Esophagus muscularis mucosa (tissue), 4 donors: ENCODE results near the gene CDH8. TPM values are rescaled to one million over a fixed set of nuclear protein-coding genes. Genes with fewer than 3 reads are reported as not detected.

Experiments used
- DNase-seq: peaks from one replicate; pipeline ENCODE4 v3.0.0-alpha.2; 2017; ENCODE audit errors: extremely low spot score
- H3K27ac ChIP-seq, 4 donors: fragments of 200-600 bp; sonication (generic); replicated peaks in 1 of 4; 1 replicate in 3 of 4; 2 replicates in 1 of 4; pipeline ENCODE4 v1.5.1; 2016 to 2019; ENCODE audit warnings: mild to moderate bottlenecking in 1 of 4
- H3K27me3 ChIP-seq, 4 donors: fragments of 200-600 bp; sonication (generic); one replicate each; pipeline versions ENCODE4 v1.5.1 to v1.6.0; 2016 to 2019
- H3K36me3 ChIP-seq, 4 donors: fragments of 200-600 bp; sonication (generic); one replicate each; pipeline ENCODE4 v1.5.1; 2016 to 2019
- H3K4me1 ChIP-seq, 4 donors: fragments of 200-600 bp; sonication (generic); one replicate each; pipeline ENCODE4 v1.5.1; 2016 to 2019
- H3K4me3 ChIP-seq, 4 donors: fragments of 200-600 bp; sonication (generic); 1 replicate in 2 of 4; 2 replicates in 2 of 4; pipeline ENCODE4 v1.5.1; 2016 to 2019; ENCODE audit warnings: mild to moderate bottlenecking in 4 of 4, moderate library complexity in 1 of 4
- H3K9me3 ChIP-seq, 4 donors: fragments of 200-600 bp; sonication (generic); 1 replicate in 3 of 4; 2 replicates in 1 of 4; pipeline ENCODE4 v1.5.1; 2016 to 2019
- CTCF ChIP-seq, 3 experiments: fragments of 200-600 bp in 2 of 3; fragments of 450-650 bp in 1 of 3; sonication (generic) in 2 of 3; IDR thresholded peaks; one replicate each; pipeline ENCODE4 v1.5.1; 2017 to 2019; ENCODE audit warnings: antibody characterized with exemption in 3 of 3, mild to moderate bottlenecking in 2 of 3, moderate library complexity in 1 of 3
- EP300 ChIP-seq: sonication (generic); formaldehyde crosslinking; IDR thresholded peaks from one replicate; pipeline ENCODE4 v1.6.1; 2017; ENCODE audit warnings: antibody characterized with exemption
- POLR2A ChIP-seq: fragments of 450-650 bp; IDR thresholded peaks from one replicate; pipeline ENCODE4 v1.6.1; 2017; ENCODE audit warnings: antibody characterized with exemption, moderate library complexity, mild to moderate bottlenecking, low read depth
- POLR2AphosphoS5 ChIP-seq, 2 donors: sonication (generic); formaldehyde crosslinking; IDR thresholded peaks; one replicate each; pipeline ENCODE4 v1.6.1; 2017; ENCODE audit warnings: antibody characterized with exemption in 2 of 2
- WGBS: methylation state at CpG from one replicate; pipeline ENCODE4 v1.1.5; 2018; 5-methylcytosine and 5-hydroxymethylcytosine counted together
- intact Hi-C: fragments of 100-400 bp; cut with DNase I; formaldehyde crosslinking; loops from one replicate; pipeline ENCODE4 v1.15.1; 2023
- total RNA-seq, 4 donors: library from RNA; depleted of rRNA; stranded (reverse); fragments of >200 nt; gene quantifications; one replicate each; pipeline versions ENCODE4 v1.1.0 to v1.2.1, GENCODE V29; 2016

The CDH8 gene
- total RNA-seq, 4 donors from 2014 or later, result 0.42 to 3.6 (median 1.9) TPM

GRCh38 chr16:61946019-61946418 lies 90.2 kb downstream of the CDH8 start:
- TF ChIP-seq POLR2AphosphoS5 (IDR thresholded peaks at IDR 0.05) (no peak), CTCF (IDR thresholded peaks at IDR 0.05) (no peak), POLR2A (no peak), EP300 (no peak)
- H3K4me1 ChIP-seq, result no peaks in the 10 kb centered on the region
- no peaks in the 10 kb centered on the region for H3K36me3 ChIP-seq
- H3K27ac ChIP-seq, result no peak overlapping the region
- peaks cover 0 to 4% (median 0%) of the 10 kb centered on the region in 4 donors for H3K9me3 ChIP-seq
- H3K27me3 ChIP-seq, result no peaks in the 10 kb centered on the region
- intact Hi-C loops, result no loop called here
- DNase-seq, result no peak
- no peak overlapping the region for H3K4me3 ChIP-seq

- H3K9me3 ChIP-seq, result peaks cover 0 to 4% (median 0%) of the 10 kb centered on the region in 4 donors
- no peaks in the 10 kb centered on the region for H3K36me3 ChIP-seq
- intact Hi-C loops, result no loop called here
- no peak overlapping the region for H3K27ac ChIP-seq
- TF ChIP-seq EP300 (no peak), CTCF (IDR thresholded peaks at IDR 0.05) (no peak), POLR2AphosphoS5 (IDR thresholded peaks at IDR 0.05) (no peak), POLR2A (no peak)
- no peak for DNase-seq
- no peaks in the 10 kb centered on the region for H3K27me3 ChIP-seq
- H3K4me1 ChIP-seq, result no peaks in the 10 kb centered on the region
- H3K4me3 ChIP-seq, result no peak overlapping the region
- WGBS, result 46% methylated on average over 4 of the region's 4 CpGs
These were observed 90.7 kb downstream of the CDH8 start for GRCh38 chr16:61945511-61945910.

GRCh38 chr16:61944004-61944403 lies 92.2 kb downstream of the CDH8 start:
- WGBS, result 72% methylated on average over 3 of the region's 3 CpGs
- H3K4me1 ChIP-seq, result no peaks in the 10 kb centered on the region
- H3K4me3 ChIP-seq, result no peak overlapping the region
- no peak for TF ChIP-seq POLR2A
- no peak for TF ChIP-seq EP300
- TF ChIP-seq POLR2AphosphoS5 (IDR thresholded peaks at IDR 0.05), result no peak
- TF ChIP-seq CTCF (IDR thresholded peaks at IDR 0.05), result no peak
- no peak overlapping the region for H3K27ac ChIP-seq
- intact Hi-C loops, result no loop called here
- no peaks in the 10 kb centered on the region for H3K9me3 ChIP-seq
- no peaks in the 10 kb centered on the region for H3K27me3 ChIP-seq
- no peaks in the 10 kb centered on the region for H3K36me3 ChIP-seq
- no peak for DNase-seq

- 95% methylated on average over 9 of the region's 10 CpGs for WGBS
- Histone ChIP-seq H3K4me3 (no peak overlapping the region), H3K27me3 (no peaks in the 10 kb centered on the region), H3K4me1 (no peaks in the 10 kb centered on the region), H3K9me3 (no peaks in the 10 kb centered on the region), H3K27ac (no peak overlapping the region), H3K36me3 (no peaks in the 10 kb centered on the region)
- intact Hi-C loops, result no loop called here
- TF ChIP-seq CTCF (IDR thresholded peaks at IDR 0.05), result no peak
- TF ChIP-seq EP300, result no peak
- TF ChIP-seq POLR2A, result no peak
- TF ChIP-seq POLR2AphosphoS5 (IDR thresholded peaks at IDR 0.05), result no peak
- no peak for DNase-seq
These were observed 95.6 kb downstream of the CDH8 start for GRCh38 chr16:61940611-61941010.

- Histone ChIP-seq H3K9me3 (no peaks in the 10 kb centered on the region), H3K4me1 (no peaks in the 10 kb centered on the region), H3K4me3 (no peak overlapping the region), H3K27ac (no peak overlapping the region), H3K27me3 (no peaks in the 10 kb centered on the region), H3K36me3 (no peaks in the 10 kb centered on the region)
- no peak for DNase-seq
- intact Hi-C loops, result no loop called here
- TF ChIP-seq CTCF (IDR thresholded peaks at IDR 0.05), result no peak
- TF ChIP-seq POLR2AphosphoS5 (IDR thresholded peaks at IDR 0.05), result no peak
- no peak for TF ChIP-seq POLR2A
- TF ChIP-seq EP300, result no peak
These were observed 98.6 kb downstream of the CDH8 start for GRCh38 chr16:61937646-61938045.
